ENCODE results near the gene ECHDC1. TPM values are rescaled to one million over a fixed set of nuclear protein-coding genes. Genes with fewer than 3 reads are reported as not detected.

ECHDC1 gene
- total RNA-seq, 2 experiments from 2014 or later: 39.5 to 46.1 TPM

DNA sequence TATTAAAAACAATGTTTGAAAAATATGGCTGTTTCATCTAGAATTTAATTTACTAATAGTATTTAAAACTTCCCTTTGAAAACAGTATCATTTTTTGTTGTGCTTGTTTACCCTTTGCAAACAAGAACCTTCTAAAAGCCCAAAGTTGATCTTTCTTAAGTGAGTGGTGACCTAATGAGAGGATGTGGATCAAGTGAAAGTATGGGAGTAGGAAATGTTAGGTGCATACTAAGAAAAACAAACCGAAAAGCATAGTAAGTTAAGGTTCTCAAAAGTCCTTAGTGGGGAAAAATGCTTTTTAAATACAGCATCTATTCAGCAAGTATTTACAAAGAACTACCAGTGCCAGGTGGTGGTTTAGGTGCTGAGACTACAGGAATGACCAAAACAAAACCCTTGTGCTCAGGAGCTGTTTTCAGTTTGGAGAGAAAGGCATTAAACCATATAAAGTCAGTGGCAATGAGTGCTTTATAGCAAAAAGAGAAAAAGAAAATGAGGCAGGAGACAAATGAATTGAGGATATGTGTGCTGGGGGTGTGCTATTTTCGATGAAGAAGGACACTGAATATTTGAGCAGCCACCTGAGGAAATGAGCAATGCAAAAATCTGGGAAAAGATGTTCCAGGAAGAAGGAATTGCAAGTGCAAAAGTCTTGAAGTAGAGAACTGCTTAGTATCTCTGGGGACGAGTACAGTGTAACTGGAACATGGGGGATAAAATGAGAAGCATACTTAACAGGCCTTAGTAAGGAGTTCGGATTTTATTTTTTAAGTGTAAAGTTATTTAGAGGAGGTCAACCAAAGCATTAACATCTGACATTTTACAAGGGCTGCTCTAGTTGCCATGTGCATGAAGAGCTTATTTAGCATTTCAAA, 52.8 kb downstream of the ECHDC1 start:
- H3K4me1 Mint-ChIP-seq: peaks cover 22% of the 10 kb centered on the region
- H3K4me3 Mint-ChIP-seq: no peak overlapping the region
- peak overlapping the region; percentile 21 for H3K27ac Mint-ChIP-seq
- H3K9me3 Mint-ChIP-seq (ENCODE audit: low read depth): no peaks in the 10 kb centered on the region
- no peaks in the 10 kb centered on the region for H3K27me3 Mint-ChIP-seq
- H3K36me3 Mint-ChIP-seq: peaks cover 48% of the 10 kb centered on the region
- CTCF ChIA-PET: interaction anchor here (1.5 to 4.2 kb wide), 3 partner anchors 11 to 25 kb away, joined by 4 to 25 read pairs (median 11); partner anchors contain the start of gene RNF146
- ATAC-seq: no peak
- no peak for DNase-seq

- Mint-ChIP-seq H3K4me3 (no peak overlapping the region), H3K27ac (no peak overlapping the region), H3K36me3 (peaks cover 51% of the 10 kb centered on the region), H3K4me1 (peaks cover 22% of the 10 kb centered on the region), H3K9me3 (ENCODE audit: low read depth) (no peaks in the 10 kb centered on the region), H3K27me3 (no peaks in the 10 kb centered on the region)
- CTCF ChIA-PET: interaction anchor here (0.6 to 4.2 kb wide), 2 partner anchors 24 to 1098 kb away, joined by 4 to 25 read pairs; partner anchors contain the start of gene RNF146
- ATAC-seq (no peak), DNase-seq (no peak)
These were observed 53.5 kb downstream of the ECHDC1 start for GRCh38 chr6:127289934-127290333.

- no peak for ATAC-seq
- Mint-ChIP-seq H3K27me3 (no peaks in the 10 kb centered on the region), H3K4me3 (no peak overlapping the region), H3K36me3 (peaks cover 50% of the 10 kb centered on the region), H3K4me1 (peaks cover 22% of the 10 kb centered on the region), H3K9me3 (ENCODE audit: low read depth) (no peaks in the 10 kb centered on the region), H3K27ac (no peak overlapping the region)
- no peak for DNase-seq
- CTCF ChIA-PET: no interaction called here
These were observed 54.7 kb downstream of the ECHDC1 start for GRCh38 chr6:127288705-127289104.

- H3K4me1 Mint-ChIP-seq: no peaks in the 10 kb centered on the region
- H3K36me3 Mint-ChIP-seq: peaks cover 40% of the 10 kb centered on the region
- H3K27me3 Mint-ChIP-seq: no peaks in the 10 kb centered on the region
- no peak overlapping the region for H3K4me3 Mint-ChIP-seq
- H3K9me3 Mint-ChIP-seq (ENCODE audit: low read depth): no peaks in the 10 kb centered on the region
- DNase-seq (no peak), ATAC-seq (no peak)
- CTCF ChIA-PET: interaction anchor here (1.1 to 2.7 kb wide), 2 partner anchors 10 to 16 kb away, joined by 3 to 6 read pairs; partner anchors contain the start of gene RNF146
- no peak overlapping the region for H3K27ac Mint-ChIP-seq
These were observed 61.2 kb downstream of the ECHDC1 start for GRCh38 chr6:127282184-127282583.

- Mint-ChIP-seq H3K36me3 (peaks cover 22% of the 10 kb centered on the region), H3K4me3 (no peak overlapping the region), H3K27ac (no peak overlapping the region), H3K27me3 (no peaks in the 10 kb centered on the region), H3K9me3 (ENCODE audit: low read depth) (no peaks in the 10 kb centered on the region), H3K4me1 (peaks cover 2% of the 10 kb centered on the region)
- ATAC-seq: no peak
- CTCF ChIA-PET: interaction anchor here (1.2 to 1.4 kb wide), 3 partner anchors 12 to 19 kb away, joined by 3 to 6 read pairs (median 4); partner anchors contain the start of gene RNF146
- no peak for DNase-seq
These were observed 63.6 kb downstream of the ECHDC1 start for GRCh38 chr6:127279815-127280214.

- Mint-ChIP-seq H3K4me1 (peaks cover 3% of the 10 kb centered on the region), H3K4me3 (no peak overlapping the region), H3K9me3 (ENCODE audit: low read depth) (no peaks in the 10 kb centered on the region), H3K27me3 (no peaks in the 10 kb centered on the region), H3K36me3 (peaks cover 21% of the 10 kb centered on the region), H3K27ac (no peak overlapping the region)
- DNase-seq: no peak
- CTCF ChIA-PET: interaction anchor here (1.3 to 1.4 kb wide), 2 partner anchors 11 to 13 kb away, joined by 4 to 6 read pairs; partner anchors contain the start of gene RNF146
- ATAC-seq: no peak
These were observed 65.2 kb downstream of the ECHDC1 start for GRCh38 chr6:127277878-127278843.

GRCh38 chr6:127276331-127276730, 67.1 kb downstream of the ECHDC1 start:
- H3K27ac Mint-ChIP-seq: no peak overlapping the region
- no peaks in the 10 kb centered on the region for H3K27me3 Mint-ChIP-seq
- no peak overlapping the region for H3K4me3 Mint-ChIP-seq
- CTCF ChIA-PET: interaction anchor here (2.2 kb wide), 1 partner anchor 10 kb away, joined by 14 read pairs; the partner anchor contains the start of gene RNF146
- H3K9me3 Mint-ChIP-seq (ENCODE audit: low read depth): no peaks in the 10 kb centered on the region
- peaks cover 10% of the 10 kb centered on the region for H3K36me3 Mint-ChIP-seq
- DNase-seq (no peak), ATAC-seq (no peak)
- peaks cover 3% of the 10 kb centered on the region for H3K4me1 Mint-ChIP-seq

DNA sequence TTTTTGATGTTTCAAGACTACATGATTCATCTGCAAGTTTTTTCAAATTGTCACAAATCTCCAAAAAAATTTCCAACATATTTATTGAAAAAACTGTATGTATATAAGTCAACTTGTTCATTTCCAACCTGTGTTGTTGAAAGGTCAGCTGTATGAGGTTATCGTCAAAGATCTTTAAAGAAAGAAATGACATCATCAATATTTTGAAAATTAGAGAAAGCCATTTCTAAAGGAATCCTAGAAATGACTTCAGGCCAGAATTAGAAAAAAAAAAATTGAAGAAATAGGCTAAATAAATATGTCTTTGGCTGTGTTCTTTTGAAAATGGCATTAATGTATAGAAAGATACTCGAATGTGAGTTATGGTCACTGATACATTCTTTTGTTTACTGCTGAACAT, 69.9 kb downstream of the ECHDC1 start:
- Mint-ChIP-seq H3K9me3 (ENCODE audit: low read depth) (no peaks in the 10 kb centered on the region), H3K36me3 (peaks cover 5% of the 10 kb centered on the region), H3K27me3 (no peaks in the 10 kb centered on the region), H3K4me3 (no peak overlapping the region), H3K27ac (no peak overlapping the region), H3K4me1 (peaks cover 15% of the 10 kb centered on the region)
- DNase-seq (no peak), ATAC-seq (no peak)
- CTCF ChIA-PET: interaction anchor here (1.4 kb wide), 1 partner anchor 241 kb away, joined by 3 read pairs; no protein-coding TSS in a partner anchor

DNA sequence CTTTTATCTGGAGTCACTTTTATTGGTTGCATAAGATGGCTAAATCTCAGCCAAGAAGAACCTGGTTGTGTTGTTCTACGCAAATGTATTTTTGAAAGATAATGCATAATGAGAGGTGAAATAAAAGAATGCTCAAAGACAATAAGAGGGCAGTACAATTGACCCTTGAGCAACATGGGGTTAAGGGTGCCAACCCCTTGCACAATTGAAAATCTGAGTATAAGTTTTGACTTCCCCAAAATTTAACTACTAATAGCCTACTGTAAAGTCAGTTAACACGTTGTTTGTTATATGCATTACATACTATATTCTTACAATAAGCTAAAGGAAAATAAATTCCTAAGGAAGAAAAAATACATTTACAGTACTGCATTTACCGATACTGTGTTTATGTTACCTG, 70.8 kb downstream of the ECHDC1 start:
- Mint-ChIP-seq H3K4me3 (no peak overlapping the region), H3K36me3 (peaks cover 5% of the 10 kb centered on the region), H3K4me1 (peaks cover 22% of the 10 kb centered on the region), H3K27me3 (no peaks in the 10 kb centered on the region), H3K9me3 (ENCODE audit: low read depth) (no peaks in the 10 kb centered on the region), H3K27ac (no peak overlapping the region)
- DNase-seq (no peak), ATAC-seq (no peak)
- CTCF ChIA-PET: no interaction called here

DNA sequence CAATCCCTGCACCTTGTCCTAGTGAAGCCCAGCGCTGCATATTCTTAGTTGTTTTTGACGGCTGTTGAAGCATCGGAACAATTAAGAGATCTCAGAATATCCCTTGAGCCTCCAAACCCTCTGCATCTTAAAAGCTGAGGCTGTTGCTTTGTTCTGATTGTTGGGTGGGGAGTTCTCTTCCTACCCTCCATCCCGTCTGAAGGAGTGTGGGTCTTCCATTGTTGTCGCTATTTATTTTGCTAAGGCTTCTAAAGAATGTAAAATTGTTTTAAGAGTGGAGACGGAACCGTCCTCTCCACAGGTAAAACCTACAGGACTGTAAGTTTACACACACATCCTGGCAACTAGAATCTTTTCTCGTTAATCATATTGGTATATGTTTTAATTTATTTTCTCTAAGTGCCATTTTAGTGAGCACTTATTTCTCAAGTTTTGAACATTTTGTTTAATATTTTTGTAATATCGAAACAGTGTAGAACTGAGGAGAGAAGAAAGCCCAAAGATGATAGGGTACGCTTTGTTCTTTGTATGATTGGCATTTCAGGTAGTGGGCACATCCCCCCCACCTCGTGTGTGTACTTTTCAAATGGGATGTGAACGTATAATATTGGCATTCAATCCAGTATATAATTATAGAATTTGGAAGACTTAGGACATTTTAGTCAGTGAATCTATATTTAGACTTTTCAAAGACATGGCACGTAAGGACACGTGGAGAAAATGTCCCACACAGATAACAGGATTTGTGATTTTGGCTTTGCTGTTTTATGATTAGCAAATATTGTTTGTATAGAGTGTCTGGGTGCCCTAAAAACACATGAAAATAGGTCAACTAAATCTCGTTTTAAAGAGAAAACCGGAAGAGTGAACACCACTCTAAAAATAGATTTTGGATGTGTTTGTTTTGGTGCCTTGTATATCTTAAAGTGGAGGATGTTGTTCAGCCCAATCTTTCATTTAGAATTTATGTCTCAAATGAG, 75.5 kb downstream of the ECHDC1 start:
- Mint-ChIP-seq H3K4me1 (peaks cover 34% of the 10 kb centered on the region), H3K9me3 (ENCODE audit: low read depth) (no peaks in the 10 kb centered on the region), H3K36me3 (peaks cover 3% of the 10 kb centered on the region), H3K4me3 (peak overlapping the region; percentile 100), H3K27me3 (peaks cover 4% of the 10 kb centered on the region), H3K27ac (peak overlapping the region; percentile 100)
- CTCF ChIA-PET: interaction anchor here (1.1 to 3.8 kb wide), 7 partner anchors 11 to 248 kb away, joined by 3 to 32 read pairs (median 8); no protein-coding TSS in a partner anchor
- ATAC-seq (peak; percentile 1), DNase-seq (no peak)

GRCh38 chr6:127266892-127267645, 76.3 kb downstream of the ECHDC1 start:
- Mint-ChIP-seq H3K36me3 (peaks cover 3% of the 10 kb centered on the region), H3K27me3 (peaks cover 4% of the 10 kb centered on the region), H3K4me1 (peaks cover 34% of the 10 kb centered on the region), H3K27ac (peak overlapping the region; percentile 100), H3K4me3 (peak overlapping the region; percentile 100), H3K9me3 (ENCODE audit: low read depth) (no peaks in the 10 kb centered on the region)
- DNase-seq (peak; percentile 73), ATAC-seq (peak; percentile 75)
- CTCF ChIA-PET: interaction anchor here (0.6 to 3.8 kb wide), 28 partner anchors 9 to 1521 kb away, joined by 3 to 32 read pairs (median 4); no protein-coding TSS in a partner anchor

All from activated CD8-positive, alpha-beta memory T cell treated with anti-CD3 and anti-CD28 coated beads, Interleukin-2, amount 10 ng/mL, durations not matched to agents 7 days and 5 days (primary cell).